Hematopoietic multipotent progenitor cell (in vitro differentiated cells): ENCODE data around the gene C1QTNF6. TPM values are rescaled to one million over a fixed set of nuclear protein-coding genes. Genes with fewer than 3 reads are reported as not detected.

ENCODE experiments used
- DNase-seq, 3 donors: peaks; one replicate each; pipeline ENCODE4 v3.0.0-alpha.2; 2011 to 2015; ENCODE audit warnings: low read depth in 2 of 3, low spot score in 2 of 3
- total RNA-seq: library from RNA; depleted of rRNA; stranded (reverse); fragments of >200 nt; gene quantifications from one replicate; pipeline ENCODE4 v1.2.3, GENCODE V29; 2012

The C1QTNF6 gene
- total RNA-seq, 1 donor = 1.6 TPM

GRCh38 chr22:37194750-37195149, 6.7 kb upstream of the C1QTNF6 start:
- no peak for DNase-seq

- DNase-seq = peak in 1 of 3 donors; percentile 32
These were observed 5.7 kb upstream of the C1QTNF6 start for GRCh38 chr22:37193629-37194191.

- no peak for DNase-seq
These were observed 4.7 kb upstream of the C1QTNF6 start for GRCh38 chr22:37192741-37193140.

- no peak for DNase-seq
These were observed 4.2 kb upstream of the C1QTNF6 start for GRCh38 chr22:37192204-37192603.

GRCh38 chr22:37190262-37190780, 2.3 kb upstream of the C1QTNF6 start:
- no peak for DNase-seq

GRCh38 chr22:37188901-37189466, 937 bp upstream of the C1QTNF6 start:
- no peak for DNase-seq

GRCh38 chr22:37187552-37187890, 526 bp downstream of the C1QTNF6 start:
- no peak for DNase-seq

GRCh38 chr22:37186997-37187522, 987 bp downstream of the C1QTNF6 start:
- no peak for DNase-seq

GRCh38 chr22:37186228-37186996, 1.6 kb downstream of the C1QTNF6 start:
- DNase-seq = peak; percentile 55 to 91 (median 84)

- no peak for DNase-seq
These were observed 2.3 kb downstream of the C1QTNF6 start for GRCh38 chr22:37185646-37186227.

GRCh38 chr22:37184816-37185541, 3.1 kb downstream of the C1QTNF6 start:
- no peak for DNase-seq

- no peak for DNase-seq
These were observed 3.7 kb downstream of the C1QTNF6 start for GRCh38 chr22:37184380-37184755.

- no peak for DNase-seq
These were observed 4.3 kb downstream of the C1QTNF6 start for GRCh38 chr22:37183432-37184379.

GRCh38 chr22:37182949-37183245, 5.2 kb downstream of the C1QTNF6 start:
- DNase-seq = no peak

GRCh38 chr22:37182101-37182948, 5.7 kb downstream of the C1QTNF6 start:
- no peak for DNase-seq

GRCh38 chr22:37181681-37182080, 6.4 kb downstream of the C1QTNF6 start:
- DNase-seq = no peak

- no peak for DNase-seq
These were observed 7.4 kb downstream of the C1QTNF6 start for GRCh38 chr22:37180531-37181231.
